ENCODE results near the gene LEP.
"Not testable (repeated sequence)": the region's sequence is repeated elsewhere in the genome, so short reads cannot be mapped to it uniquely, and the experiment has no call there.

Gene LEP

DNA sequence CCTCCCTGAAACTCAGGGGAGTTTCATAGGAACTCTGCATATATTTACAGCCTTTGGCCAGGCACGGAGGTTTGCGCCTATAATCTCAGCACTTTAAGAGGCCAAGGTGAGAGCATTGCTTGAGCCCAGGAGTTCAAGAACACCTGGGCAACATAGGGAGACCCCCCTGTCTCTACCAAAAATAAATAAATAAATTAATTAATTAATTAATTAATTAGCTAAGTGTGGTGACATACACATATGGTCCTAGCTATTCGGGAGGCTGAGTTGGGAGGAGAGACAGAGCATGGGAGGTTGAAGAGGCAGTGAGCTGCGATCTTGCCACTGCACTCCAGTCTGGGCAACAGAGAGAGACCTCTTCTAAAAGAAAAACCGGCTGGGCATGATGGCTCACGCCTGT, 9.4 kb upstream of the LEP start:
- TF ChIP-seq, protein P1, sequence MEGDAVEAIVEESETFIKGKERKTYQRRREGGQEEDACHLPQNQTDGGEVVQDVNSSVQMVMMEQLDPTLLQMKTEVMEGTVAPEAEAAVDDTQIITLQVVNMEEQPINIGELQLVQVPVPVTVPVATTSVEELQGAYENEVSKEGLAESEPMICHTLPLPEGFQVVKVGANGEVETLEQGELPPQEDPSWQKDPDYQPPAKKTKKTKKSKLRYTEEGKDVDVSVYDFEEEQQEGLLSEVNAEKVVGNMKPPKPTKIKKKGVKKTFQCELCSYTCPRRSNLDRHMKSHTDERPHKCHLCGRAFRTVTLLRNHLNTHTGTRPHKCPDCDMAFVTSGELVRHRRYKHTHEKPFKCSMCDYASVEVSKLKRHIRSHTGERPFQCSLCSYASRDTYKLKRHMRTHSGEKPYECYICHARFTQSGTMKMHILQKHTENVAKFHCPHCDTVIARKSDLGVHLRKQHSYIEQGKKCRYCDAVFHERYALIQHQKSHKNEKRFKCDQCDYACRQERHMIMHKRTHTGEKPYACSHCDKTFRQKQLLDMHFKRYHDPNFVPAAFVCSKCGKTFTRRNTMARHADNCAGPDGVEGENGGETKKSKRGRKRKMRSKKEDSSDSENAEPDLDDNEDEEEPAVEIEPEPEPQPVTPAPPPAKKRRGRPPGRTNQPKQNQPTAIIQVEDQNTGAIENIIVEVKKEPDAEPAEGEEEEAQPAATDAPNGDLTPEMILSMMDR (IDR thresholded peaks at IDR 0.05; ENCODE audit: extremely low read depth, insufficient read depth, missing control alignments): no peak
- DNase-seq (ENCODE audit: low spot score): no peak
- in situ Hi-C loops (cut with MboI; ENCODE audit: low pct_unique_long_range_greater_than_20kb, low sequenced_read_pairs, unreplicated experiment): no loop called here

DNA sequence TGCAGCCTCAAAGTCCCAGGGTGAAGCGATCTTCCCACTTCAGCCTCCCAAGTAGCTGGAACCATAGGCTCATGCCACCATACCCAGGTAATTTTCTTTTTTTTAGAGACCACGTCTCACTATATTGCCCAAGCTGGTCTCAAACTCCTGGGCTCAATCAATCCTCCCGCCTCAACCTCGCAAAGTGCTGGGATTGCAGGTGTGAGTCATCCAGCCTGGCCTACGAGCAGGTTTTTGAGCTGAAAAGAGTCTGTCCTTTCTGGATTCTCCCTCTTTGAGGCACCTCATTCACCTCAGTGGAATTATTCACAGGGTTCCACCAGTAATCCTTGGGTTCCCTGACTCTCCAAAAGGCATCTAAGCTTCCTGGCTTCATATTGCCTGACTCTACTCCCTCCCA, 7.6 kb upstream of the LEP start:
- TF ChIP-seq, protein P1 (IDR thresholded peaks at IDR 0.05; ENCODE audit: extremely low read depth, insufficient read depth, missing control alignments): no peak
- in situ Hi-C loops (cut with MboI; ENCODE audit: low pct_unique_long_range_greater_than_20kb, low sequenced_read_pairs, unreplicated experiment): no loop called here

GRCh38 chr7:128234476-128235026, 6.5 kb upstream of the LEP start:
- TF ChIP-seq, protein P1 (IDR thresholded peaks at IDR 0.05; ENCODE audit: extremely low read depth, insufficient read depth, missing control alignments): no peak
- in situ Hi-C loops (cut with MboI; ENCODE audit: low pct_unique_long_range_greater_than_20kb, low sequenced_read_pairs, unreplicated experiment): no loop called here
- DNase-seq (ENCODE audit: low spot score): no peak

More for the DNA sequence above, 7.6 kb upstream of the LEP start:
- DNase-seq (ENCODE audit: low spot score): no peak

GRCh38 chr7:128235471-128235870, 5.6 kb upstream of the LEP start:
- in situ Hi-C loops (cut with MboI; ENCODE audit: low pct_unique_long_range_greater_than_20kb, low sequenced_read_pairs, unreplicated experiment): no loop called here
- DNase-seq (ENCODE audit: low spot score): no peak
- TF ChIP-seq, protein P1 (IDR thresholded peaks at IDR 0.05; ENCODE audit: extremely low read depth, insufficient read depth, missing control alignments): no peak

- in situ Hi-C loops (cut with MboI; ENCODE audit: low pct_unique_long_range_greater_than_20kb, low sequenced_read_pairs, unreplicated experiment): no loop called here
- TF ChIP-seq, protein P1 (IDR thresholded peaks at IDR 0.05; ENCODE audit: extremely low read depth, insufficient read depth, missing control alignments): no peak
- no peak for DNase-seq (ENCODE audit: low spot score)
Measured at GRCh38 chr7:128236924-128237586, 4.0 kb upstream of the LEP start.

DNA sequence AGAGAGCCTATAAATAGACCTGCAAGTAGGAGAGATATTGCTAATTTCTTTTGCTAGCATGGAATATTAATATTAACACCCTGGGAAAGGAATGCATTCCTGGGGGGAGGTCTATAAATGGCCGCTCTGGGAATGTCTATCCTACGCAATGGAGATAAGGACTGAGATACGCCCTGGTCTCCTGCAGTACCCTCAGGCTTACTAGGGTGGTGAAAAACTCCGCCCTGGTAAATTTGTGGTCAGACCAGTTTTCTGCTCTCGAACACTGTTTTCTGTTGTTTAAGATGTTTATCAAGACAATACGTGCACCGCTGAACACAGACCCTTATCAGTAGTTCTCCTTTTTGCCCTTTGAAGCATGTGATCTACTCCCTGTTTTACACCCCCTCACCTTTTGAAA, 1.9 kb upstream of the LEP start:
- in situ Hi-C loops (cut with MboI; ENCODE audit: low pct_unique_long_range_greater_than_20kb, low sequenced_read_pairs, unreplicated experiment); DNase-seq (ENCODE audit: low spot score): not testable (repeated sequence)

DNA sequence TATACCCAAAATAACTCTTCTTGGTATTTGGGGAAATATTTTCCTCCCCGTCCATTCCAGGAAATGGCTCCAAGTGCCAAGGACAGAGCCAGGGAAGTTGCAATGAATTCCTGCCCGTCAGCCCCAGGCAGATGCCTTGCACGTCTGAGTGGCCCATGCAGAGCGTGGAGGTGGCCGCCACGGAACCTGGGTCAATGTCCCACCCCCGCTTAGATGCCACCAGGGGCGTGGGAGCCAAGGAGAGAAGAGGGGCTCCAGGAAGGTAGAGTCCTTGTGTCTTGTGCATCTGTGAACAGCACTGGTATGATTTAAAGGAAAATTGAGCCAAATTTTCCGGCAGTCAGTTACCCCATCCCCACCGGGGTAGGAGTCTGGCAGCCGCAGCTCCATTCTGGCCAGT, 1.6 kb downstream of the LEP start:
- DNase-seq (ENCODE audit: low spot score): no peak
- TF ChIP-seq, protein P1 (IDR thresholded peaks at IDR 0.05; ENCODE audit: extremely low read depth, insufficient read depth, missing control alignments): no peak
- in situ Hi-C loops (cut with MboI; ENCODE audit: low pct_unique_long_range_greater_than_20kb, low sequenced_read_pairs, unreplicated experiment): no loop called here

Data from GM13977 (cell line).